Activated T-cell treated with anti-CD3 and anti-CD28 coated beads, Interleukin-2, amount 50 U/mL, for 24 hours (primary cell): ENCODE results near the gene SAP25.
A peak's percentile ranks its signal among the peaks of the same experiment; 100 is the strongest.
"Not testable (repeated sequence)": the region's sequence is repeated elsewhere in the genome, so short reads cannot be mapped to it uniquely, and the experiment has no call there.

Source experiments
- DNase-seq: peaks from one replicate; pipeline ENCODE4 v3.0.0-alpha.2; 2020
- H3K27ac Mint-ChIP-seq: 2 replicates; pipeline ENCODE4 v1.8.0; 2020; ENCODE audit warnings: mild to moderate bottlenecking, mixed read lengths
- H3K27me3 Mint-ChIP-seq: 2 replicates; pipeline ENCODE4 v1.8.0; 2020; ENCODE audit warnings: mixed read lengths
- H3K36me3 Mint-ChIP-seq: 2 replicates; pipeline ENCODE4 v1.8.0; 2020; ENCODE audit warnings: low read depth, mixed read lengths
- H3K4me1 Mint-ChIP-seq: 2 replicates; pipeline ENCODE4 v1.8.0; 2020; ENCODE audit warnings: low read depth, mixed read lengths
- H3K4me3 Mint-ChIP-seq: 2 replicates; pipeline ENCODE4 v1.8.0; 2020; ENCODE audit warnings: mild to moderate bottlenecking, moderate library complexity, mixed read lengths
- H3K9me3 Mint-ChIP-seq: 2 replicates; pipeline ENCODE4 v1.8.0; 2020; ENCODE audit warnings: mixed read lengths

Gene SAP25

GRCh38 chr7:100546129-100546925, 27.4 kb downstream of the SAP25 start:
- H3K36me3 Mint-ChIP-seq: peaks cover 73% of the 10 kb centered on the region
- H3K9me3 Mint-ChIP-seq: no peaks in the 10 kb centered on the region
- peak overlapping the region; percentile 95 for H3K4me3 Mint-ChIP-seq

GRCh38 chr7:100545360-100546128, 28.2 kb downstream of the SAP25 start:
- Mint-ChIP-seq H3K4me3 (peak overlapping the region; percentile 95), H3K27me3 (no peaks in the 10 kb centered on the region), H3K36me3 (peaks cover 73% of the 10 kb centered on the region), H3K4me1 (peaks cover 96% of the 10 kb centered on the region), H3K9me3 (no peaks in the 10 kb centered on the region), H3K27ac (peak overlapping the region; percentile 100)
- peak; percentile 82 for DNase-seq

More at GRCh38 chr7:100546129-100546925, 27.4 kb downstream of the SAP25 start:
- peak overlapping the region; percentile 100 for H3K27ac Mint-ChIP-seq
- H3K27me3 Mint-ChIP-seq: no peaks in the 10 kb centered on the region
- H3K4me1 Mint-ChIP-seq: peaks cover 91% of the 10 kb centered on the region
- no peak for DNase-seq

- H3K4me1 Mint-ChIP-seq: peaks cover 96% of the 10 kb centered on the region
- no peak for DNase-seq
- H3K27me3 Mint-ChIP-seq: no peaks in the 10 kb centered on the region
- H3K27ac Mint-ChIP-seq: peak overlapping the region; percentile 100
- peak overlapping the region; percentile 95 for H3K4me3 Mint-ChIP-seq
- no peaks in the 10 kb centered on the region for H3K9me3 Mint-ChIP-seq
- H3K36me3 Mint-ChIP-seq: peaks cover 73% of the 10 kb centered on the region
Observed at GRCh38 chr7:100544967-100545359, 28.7 kb downstream of the SAP25 start.

GRCh38 chr7:100544386-100544785, 29.3 kb downstream of the SAP25 start:
- H3K27me3 Mint-ChIP-seq: no peaks in the 10 kb centered on the region
- H3K4me1 Mint-ChIP-seq: peaks cover 95% of the 10 kb centered on the region
- no peaks in the 10 kb centered on the region for H3K9me3 Mint-ChIP-seq
- H3K27ac Mint-ChIP-seq: peak overlapping the region; percentile 100
- H3K36me3 Mint-ChIP-seq: peaks cover 73% of the 10 kb centered on the region
- peak overlapping the region; percentile 95 for H3K4me3 Mint-ChIP-seq
- DNase-seq: no peak

GRCh38 chr7:100543586-100543985, 30.1 kb downstream of the SAP25 start:
- peaks cover 67% of the 10 kb centered on the region for H3K36me3 Mint-ChIP-seq
- H3K9me3 Mint-ChIP-seq: no peaks in the 10 kb centered on the region
- peaks cover 88% of the 10 kb centered on the region for H3K4me1 Mint-ChIP-seq
- no peaks in the 10 kb centered on the region for H3K27me3 Mint-ChIP-seq
- no peak for DNase-seq
- H3K27ac Mint-ChIP-seq: peak overlapping the region; percentile 100
- H3K4me3 Mint-ChIP-seq: peak overlapping the region; percentile 95

- not testable (repeated sequence) for DNase-seq, H3K27me3 Mint-ChIP-seq, H3K9me3 Mint-ChIP-seq
- Mint-ChIP-seq H3K27ac (peak overlapping the region; percentile 100), H3K4me3 (peak overlapping the region; percentile 95), H3K4me1 (peaks cover 70% of the 10 kb centered on the region), H3K36me3 (peaks cover 47% of the 10 kb centered on the region)
Observed at GRCh38 chr7:100541309-100541708, 32.4 kb downstream of the SAP25 start.

- peaks cover 45% of the 10 kb centered on the region for H3K36me3 Mint-ChIP-seq
- no peak for DNase-seq
- H3K27ac Mint-ChIP-seq: peak overlapping the region; percentile 100
- H3K9me3 Mint-ChIP-seq: no peaks in the 10 kb centered on the region
- peaks cover 60% of the 10 kb centered on the region for H3K4me1 Mint-ChIP-seq
- H3K27me3 Mint-ChIP-seq: no peaks in the 10 kb centered on the region
- peak overlapping the region; percentile 95 for H3K4me3 Mint-ChIP-seq
Observed at GRCh38 chr7:100540073-100540723, 33.5 kb downstream of the SAP25 start.

- no peaks in the 10 kb centered on the region for H3K9me3 Mint-ChIP-seq
- H3K27me3 Mint-ChIP-seq: no peaks in the 10 kb centered on the region
- H3K36me3 Mint-ChIP-seq: peaks cover 44% of the 10 kb centered on the region
- H3K27ac Mint-ChIP-seq: peak overlapping the region; percentile 100
- peak; percentile 46 for DNase-seq
- peaks cover 53% of the 10 kb centered on the region for H3K4me1 Mint-ChIP-seq
- peak overlapping the region; percentile 95 for H3K4me3 Mint-ChIP-seq
Observed at GRCh38 chr7:100539436-100540006, 34.2 kb downstream of the SAP25 start.

- H3K27me3 Mint-ChIP-seq: no peaks in the 10 kb centered on the region
- peaks cover 38% of the 10 kb centered on the region for H3K36me3 Mint-ChIP-seq
- peak within 1 kb of the TSS; percentile 95 for H3K4me3 Mint-ChIP-seq
- no peaks in the 10 kb centered on the region for H3K9me3 Mint-ChIP-seq
- DNase-seq: peak; percentile 100
- peak within 1 kb of the TSS; percentile 100 for H3K27ac Mint-ChIP-seq
- peaks cover 47% of the 10 kb centered on the region for H3K4me1 Mint-ChIP-seq
Observed at GRCh38 chr7:100538654-100539435, 34.9 kb downstream of the SAP25 start, which contains the start of gene AGFG2. AGFG2 (plus strand) TSS chr7:100539203; CDS start chr7:100539347, 144 bp downstream.

GRCh38 chr7:100538348-100538653, 35.4 kb downstream of the SAP25 start:
- Mint-ChIP-seq H3K4me3 (peak overlapping the region; percentile 95), H3K4me1 (peaks cover 41% of the 10 kb centered on the region), H3K27ac (peak overlapping the region; percentile 97), H3K36me3 (peaks cover 33% of the 10 kb centered on the region), H3K27me3 (no peaks in the 10 kb centered on the region), H3K9me3 (no peaks in the 10 kb centered on the region)
- no peak for DNase-seq

- H3K27me3 Mint-ChIP-seq, H3K9me3 Mint-ChIP-seq, H3K4me3 Mint-ChIP-seq, DNase-seq: not testable (repeated sequence)
- Mint-ChIP-seq H3K4me1 (peaks cover 25% of the 10 kb centered on the region), H3K27ac (peak overlapping the region; percentile 37), H3K36me3 (peaks cover 22% of the 10 kb centered on the region)
Observed at GRCh38 chr7:100536695-100537094, 37.0 kb downstream of the SAP25 start.

GRCh38 chr7:100535982-100536381, 37.7 kb downstream of the SAP25 start:
- not testable (repeated sequence) for H3K4me3 Mint-ChIP-seq, H3K27ac Mint-ChIP-seq, DNase-seq, H3K9me3 Mint-ChIP-seq, H3K27me3 Mint-ChIP-seq
- Mint-ChIP-seq H3K4me1 (peaks cover 18% of the 10 kb centered on the region), H3K36me3 (peaks cover 15% of the 10 kb centered on the region)

- Mint-ChIP-seq H3K36me3 (no peaks in the 10 kb centered on the region), H3K9me3 (no peaks in the 10 kb centered on the region), H3K27me3 (no peaks in the 10 kb centered on the region), H3K4me3 (no peak overlapping the region), H3K4me1 (peaks cover 8% of the 10 kb centered on the region), H3K27ac (no peak overlapping the region)
- DNase-seq: no peak
Observed at GRCh38 chr7:100532165-100533022, 41.3 kb downstream of the SAP25 start.
